Measurements from ENCODE around the gene LRCOL1.

DNA sequence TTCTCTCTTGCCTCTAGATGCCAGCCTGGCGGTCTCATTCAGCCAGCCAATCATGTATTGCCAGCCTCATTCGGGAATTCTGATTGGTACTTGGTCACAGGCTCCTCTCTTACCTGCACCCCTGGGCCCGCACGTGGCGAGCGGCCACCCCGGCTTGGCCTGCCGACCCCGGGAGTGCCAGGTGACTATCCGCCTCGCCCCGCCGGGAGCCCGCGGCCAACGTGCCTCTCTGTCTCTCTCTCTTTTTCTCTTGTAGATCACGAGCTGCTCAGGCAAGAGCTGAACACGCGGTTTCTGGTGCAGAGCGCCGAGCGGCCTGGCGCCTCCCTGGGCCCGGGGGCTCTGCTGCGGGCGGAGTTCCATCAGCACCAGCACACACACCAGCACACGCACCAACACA lies 39.3 kb downstream of the LRCOL1 start:
- TF ChIP-seq CTCF (IDR thresholded peaks at IDR 0.05): no peak
- TF ChIP-seq POLR2A (IDR thresholded peaks at IDR 0.05): no peak
